H9 (cell line): ENCODE results near the gene MAL. TPM values are rescaled to one million over a fixed set of nuclear protein-coding genes. Genes with fewer than 3 reads are reported as not detected.

Source experiments
- DNase-seq: peaks from one replicate; pipeline ENCODE4 v3.0.0-alpha.2; 2017
- H2AFZ ChIP-seq: one replicate; pipeline ENCODE4 v1.6.1; 2013; ENCODE audit warnings: mild to moderate bottlenecking, low read length, control low read depth, moderate library complexity
- H2AK5ac ChIP-seq: 2 replicates; pipeline ENCODE4 v1.6.1; 2013; ENCODE audit warnings: low read length, control low read depth, mixed read lengths; ENCODE audit not compliant: insufficient read length
- H2BK120ac ChIP-seq: one replicate; pipeline ENCODE4 v1.6.1; 2013; ENCODE audit warnings: low read depth, mild to moderate bottlenecking, low read length, control low read depth, inconsistent platforms; ENCODE audit not compliant: poor library complexity, severe bottlenecking
- H2BK12ac ChIP-seq: 2 replicates; pipeline ENCODE4 v1.6.1; 2013; ENCODE audit warnings: low read length, control low read depth, mixed read lengths, low read depth; ENCODE audit not compliant: insufficient read length
- H2BK15ac ChIP-seq: 2 replicates; pipeline ENCODE4 v1.6.1; 2013; ENCODE audit warnings: low read depth, low read length, control low read depth
- H2BK20ac ChIP-seq: one replicate; pipeline ENCODE4 v1.6.1; 2013; ENCODE audit warnings: low read depth, mild to moderate bottlenecking, low read length, control low read depth, inconsistent platforms; ENCODE audit not compliant: poor library complexity, severe bottlenecking
- H2BK5ac ChIP-seq: 2 replicates; pipeline ENCODE4 v1.6.1; 2013; ENCODE audit warnings: low read length, control low read depth, mixed read lengths; ENCODE audit not compliant: insufficient read length
- H3K14ac ChIP-seq: 2 replicates; pipeline ENCODE4 v1.6.1; 2013; ENCODE audit warnings: low read length, control low read depth; ENCODE audit not compliant: insufficient read depth
- H3K18ac ChIP-seq: 2 replicates; pipeline ENCODE4 v1.6.1; 2013; ENCODE audit warnings: low read depth, mild to moderate bottlenecking, mixed read lengths, low read length, control low read depth; ENCODE audit not compliant: insufficient read length
- H3K23ac ChIP-seq: 2 replicates; pipeline ENCODE4 v1.6.1; 2013; ENCODE audit warnings: low read length, control low read depth, mixed read lengths, low read depth; ENCODE audit not compliant: insufficient read length
- H3K23me2 ChIP-seq: 2 replicates; pipeline ENCODE4 v1.6.1; 2013; ENCODE audit warnings: low read depth, mild to moderate bottlenecking, mixed read lengths, low read length, control low read depth; ENCODE audit not compliant: insufficient read length, poor library complexity, severe bottlenecking
- H3K27ac ChIP-seq: 2 replicates; pipeline ENCODE4 v1.5.1; 2013; ENCODE audit warnings: low read length, control low read depth, mixed read lengths, low read depth; ENCODE audit not compliant: insufficient read length
- H3K27me3 ChIP-seq: 2 replicates; pipeline ENCODE4 v1.6.1; 2013; ENCODE audit warnings: low read length, control low read depth, inconsistent platforms; ENCODE audit not compliant: insufficient read depth
- H3K4ac ChIP-seq: 2 replicates; pipeline ENCODE4 v1.6.1; 2013; ENCODE audit warnings: low read depth, mild to moderate bottlenecking, control low read depth, inconsistent platforms, low read length, moderate library complexity
- H3K4me1 ChIP-seq: 2 replicates; pipeline ENCODE4 v1.6.1; 2013; ENCODE audit warnings: low read length, control low read depth, inconsistent platforms; ENCODE audit not compliant: insufficient read depth
- H3K4me2 ChIP-seq: 2 replicates; pipeline ENCODE4 v1.6.1; 2013; ENCODE audit warnings: low read length, control low read depth, mixed read lengths; ENCODE audit not compliant: insufficient read length, insufficient read depth
- H3K56ac ChIP-seq: 2 replicates; pipeline ENCODE4 v1.6.1; 2013; ENCODE audit warnings: low read depth, mild to moderate bottlenecking, mixed read lengths, low read length, control low read depth; ENCODE audit not compliant: insufficient read length
- H3K79me1 ChIP-seq: 2 replicates; pipeline ENCODE4 v1.6.1; 2013; ENCODE audit warnings: low read depth, mild to moderate bottlenecking, moderate library complexity, low read length, control low read depth, inconsistent platforms; ENCODE audit not compliant: insufficient read depth, poor library complexity, severe bottlenecking
- H3K79me2 ChIP-seq: 2 replicates; pipeline ENCODE4 v1.6.1; 2013; ENCODE audit warnings: low read length, control low read depth, inconsistent platforms; ENCODE audit not compliant: insufficient read depth
- H3K9ac ChIP-seq: 2 replicates; pipeline ENCODE4 v1.6.1; 2013; ENCODE audit warnings: low read length, control low read depth, mixed read lengths; ENCODE audit not compliant: insufficient read length; ENCODE audit errors: extremely low read depth
- H3K9me3 ChIP-seq: one replicate; pipeline ENCODE4 v1.6.1; 2013; ENCODE audit warnings: low read depth, low read length, inconsistent platforms; ENCODE audit not compliant: control insufficient read depth
- H3T11ph ChIP-seq: one replicate; pipeline ENCODE4 v1.6.1; 2013; ENCODE audit warnings: mild to moderate bottlenecking, low read length, control low read depth, inconsistent platforms
- H4K20me1 ChIP-seq: one replicate; pipeline ENCODE4 v1.6.1; 2013; ENCODE audit not compliant: control insufficient read depth, insufficient read length, insufficient read depth
- H4K5ac ChIP-seq: 2 replicates; pipeline ENCODE4 v1.6.1; 2013; ENCODE audit warnings: low read depth, mild to moderate bottlenecking, mixed read lengths, low read length, control low read depth; ENCODE audit not compliant: insufficient read length
- H4K8ac ChIP-seq: replicated peaks from 2 replicates; pipeline ENCODE4 v1.6.1; 2013; ENCODE audit warnings: low read length, control low read depth, mixed read lengths, low read depth; ENCODE audit not compliant: insufficient read length
- H4K91ac ChIP-seq: 2 replicates; pipeline ENCODE4 v1.6.1; 2013; ENCODE audit warnings: low read depth, mild to moderate bottlenecking, moderate library complexity, mixed read lengths, low read length, control low read depth; ENCODE audit not compliant: insufficient read length
- H3K27ac Mint-ChIP-seq, 3 experiments: 2 replicates in 2 of 3; 3 replicates in 1 of 3; pipeline ENCODE4 v1.8.0; 2020 to 2021; ENCODE audit warnings: mixed read lengths in 3 of 3, mild to moderate bottlenecking in 1 of 3, moderate library complexity in 1 of 3
- H3K27me3 Mint-ChIP-seq: 2 replicates; pipeline ENCODE4 v1.8.0; 2021; ENCODE audit warnings: low read depth, mild to moderate bottlenecking, moderate library complexity, mixed read lengths
- H3K36me3 Mint-ChIP-seq, 3 experiments: 2 replicates in 2 of 3; 3 replicates in 1 of 3; pipeline ENCODE4 v1.8.0; 2020 to 2021; ENCODE audit warnings: low read depth in 3 of 3, mixed read lengths in 3 of 3; ENCODE audit not compliant: insufficient read depth in 1 of 3
- H3K4me1 Mint-ChIP-seq, 2 experiments: 2 replicates each; pipeline ENCODE4 v1.8.0; 2020; ENCODE audit warnings: mixed read lengths in 2 of 2
- H3K4me3 Mint-ChIP-seq, 2 experiments: 2 replicates in 1 of 2; 3 replicates in 1 of 2; pipeline ENCODE4 v1.8.0; 2020 to 2021; ENCODE audit warnings: mild to moderate bottlenecking in 2 of 2, mixed read lengths in 2 of 2, moderate library complexity in 1 of 2
- H3K9me3 Mint-ChIP-seq, 2 experiments: 2 replicates in 1 of 2; 3 replicates in 1 of 2; pipeline ENCODE4 v1.8.0; 2020; ENCODE audit warnings: mild to moderate bottlenecking in 2 of 2, mixed read lengths in 2 of 2, moderate library complexity in 1 of 2
- CTCF ChIP-seq: fragments of 200-600 bp; sonication (generic); conservative IDR thresholded peaks from 3 replicates; pipeline ENCODE4 v1.8.0; 2021; ENCODE audit warnings: antibody characterized with exemption, mild to moderate bottlenecking
- WGBS: extraction: QIAGEN DNeasy Blood & Tissue Kit; methylation state at CpG from one replicate; pipeline ENCODE4 v1.1.7; 2013; ENCODE audit warnings: missing lambda C conversion rate, low lambda C conversion rate, mixed read lengths; ENCODE audit not compliant: insufficient read length; ENCODE audit errors: extremely low coverage; 5-methylcytosine and 5-hydroxymethylcytosine counted together
- total RNA-seq: library from RNA; stranded (reverse); gene quantifications from 2 replicates; pipeline ENCODE4 v1.2.1, GENCODE V29; 2021

The MAL gene
- total RNA-seq, 1 experiment from 2014 or later, result not detected

DNA sequence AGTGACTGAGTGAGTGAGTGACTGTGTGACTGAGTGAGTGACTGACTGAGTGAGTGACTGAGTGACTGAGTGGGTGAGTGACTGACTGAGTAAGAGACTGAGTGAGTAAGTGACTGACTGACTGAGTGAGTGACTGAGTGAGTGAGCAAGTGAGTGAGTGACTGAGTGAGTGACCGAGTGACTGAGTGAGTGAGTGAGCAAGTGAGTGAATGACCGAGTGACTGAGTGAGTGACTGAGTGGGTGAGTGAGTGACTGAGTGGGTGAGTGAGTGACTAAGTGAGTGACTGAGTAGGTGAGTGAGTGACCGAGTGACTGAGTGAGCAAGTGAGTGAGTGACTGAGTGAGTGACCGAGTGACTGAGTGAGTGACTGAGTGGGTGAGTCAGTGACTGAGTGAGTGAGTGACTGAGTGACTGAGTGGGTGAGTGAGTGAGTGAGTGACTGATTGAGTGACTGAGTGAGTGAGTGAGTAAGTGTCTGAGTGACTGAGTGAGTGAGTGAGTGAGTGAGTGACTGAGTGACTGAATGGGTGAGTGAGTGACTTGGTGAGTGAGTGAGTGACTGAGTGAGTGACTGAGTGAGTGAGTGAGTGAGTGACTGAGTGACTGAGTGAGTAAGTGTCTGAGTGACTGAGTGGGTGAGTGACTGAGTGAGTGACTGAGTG, 13.3 kb downstream of the MAL start:
- peaks cover 22 to 30% of the 10 kb centered on the region in 2 experiments for H3K9me3 Mint-ChIP-seq
- H3K4me1 ChIP-seq, result no peaks in the 10 kb centered on the region
- H2BK120ac ChIP-seq, result no peak overlapping the region
- H3K4me1 Mint-ChIP-seq, result peaks cover 6 to 8% of the 10 kb centered on the region in 2 experiments; a peak in 3 of 4 replicates
- H4K5ac ChIP-seq, result no peak overlapping the region
- no peaks in the 10 kb centered on the region for H3K23me2 ChIP-seq
- H2BK20ac ChIP-seq, result no peak overlapping the region
- no peaks in the 10 kb centered on the region for H4K20me1 ChIP-seq
- no peak overlapping the region for H4K8ac ChIP-seq
- H2BK15ac ChIP-seq, result no peak overlapping the region
- H2AK5ac ChIP-seq, result no peak overlapping the region
- H3K14ac ChIP-seq, result no peak overlapping the region
- H3K27me3 ChIP-seq, result no peaks in the 10 kb centered on the region
- WGBS, result no CpG with 5 or more reads among the region's 4 CpGs
- H2BK5ac ChIP-seq, result no peak overlapping the region
- no peaks in the 10 kb centered on the region for H3K79me1 ChIP-seq
- H4K91ac ChIP-seq, result no peak overlapping the region
- H3K9me3 ChIP-seq, result no peaks in the 10 kb centered on the region
- TF ChIP-seq CTCF, result no peak
- no peak overlapping the region for H2BK12ac ChIP-seq
- no peak overlapping the region for H3T11ph ChIP-seq
- no peak overlapping the region for H3K27ac Mint-ChIP-seq
- no peak overlapping the region for H3K4ac ChIP-seq
- H3K27ac ChIP-seq, result no peak overlapping the region
- H3K4me2 ChIP-seq, result no peak overlapping the region
- no peak overlapping the region for H3K4me3 Mint-ChIP-seq
- H3K9ac ChIP-seq, result no peak overlapping the region
- no peak overlapping the region for H3K18ac ChIP-seq
- H3K23ac ChIP-seq, result no peak overlapping the region
- no peak overlapping the region for H2AFZ ChIP-seq
- H3K27me3 Mint-ChIP-seq, result peaks cover 62% of the 10 kb centered on the region
- peaks cover 0 to 2% (median 0%) of the 10 kb centered on the region in 3 experiments; a peak in 2 of 7 replicates for H3K36me3 Mint-ChIP-seq
- H3K79me2 ChIP-seq, result no peaks in the 10 kb centered on the region
- no peak overlapping the region for H3K56ac ChIP-seq
- DNase-seq, result no peak
